K562 (cell line): ENCODE measurements around the gene MAMDC2. TPM values are rescaled to one million over a fixed set of nuclear protein-coding genes. Genes with fewer than 3 reads are reported as not detected.

Experiments used
- ATF1 ChIP-seq, 2 experiments: fragments of 450-650 bp in 1 of 2; IDR thresholded peaks; 2 replicates each; pipeline ENCODE4 v1.6.1; 2016; ENCODE audit warnings: missing compliant biosample characterization in 1 of 2, missing genetic modification characterization in 1 of 2
- CCAR2 ChIP-seq: fragments of 200-400 bp; formaldehyde crosslinking; IDR thresholded peaks from 2 replicates; pipeline ENCODE4 v1.6.1; 2017; ENCODE audit warnings: mild to moderate bottlenecking, low read depth, low read length
- CREB1 ChIP-seq, 2 experiments: sonication (generic) in 1 of 2; formaldehyde crosslinking in 1 of 2; IDR thresholded peaks; 2 replicates each; pipeline versions ENCODE4 v1.6.1 to v1.8.0; 2012 to 2022; ENCODE audit warnings: inconsistent platforms in 1 of 2, mild to moderate bottlenecking in 1 of 2, missing genetic modification reagents in 1 of 2, moderate library complexity in 1 of 2
- ETV1 ChIP-seq: fragments of 450-650 bp; conservative IDR thresholded peaks from 2 replicates; pipeline ENCODE4 v1.6.1; 2016; ENCODE audit warnings: missing genetic modification characterization, control low read depth, low read depth, missing compliant biosample characterization
- HDAC1 ChIP-seq, 2 experiments: fragments of 450-650 bp; IDR thresholded peaks; 2 replicates each; pipeline ENCODE4 v1.6.1; 2016 to 2017; ENCODE audit warnings: inconsistent platforms in 1 of 2, mild to moderate bottlenecking in 1 of 2, moderate library complexity in 1 of 2
- MTA2 ChIP-seq: fragments of 450-650 bp; IDR thresholded peaks from 2 replicates; pipeline ENCODE4 v1.6.1; 2016; ENCODE audit warnings: low read depth
- NFRKB ChIP-seq: fragments of 450-650 bp; IDR thresholded peaks from 2 replicates; pipeline ENCODE4 v1.6.1; 2016; ENCODE audit warnings: low read depth
- POU5F1 ChIP-seq: fragments of 150-350 bp; IDR thresholded peaks from 2 replicates; pipeline ENCODE4 v1.6.1; 2014; ENCODE audit warnings: borderline replicate concordance, low read length, low read depth, mild to moderate bottlenecking; ENCODE audit not compliant: partially characterized antibody
- RB1 ChIP-seq: fragments of 450-650 bp; IDR thresholded peaks from 2 replicates; pipeline ENCODE4 v1.6.1; 2017; ENCODE audit warnings: low read depth, mild to moderate bottlenecking
- RBM15 ChIP-seq: fragments of 200-400 bp; formaldehyde crosslinking; IDR thresholded peaks from 2 replicates; pipeline ENCODE4 v1.6.1; 2018; ENCODE audit warnings: mild to moderate bottlenecking, low read length, moderate library complexity; ENCODE audit not compliant: insufficient read depth
- SMAD2 ChIP-seq: fragments of 150-350 bp; IDR thresholded peaks from 2 replicates; pipeline ENCODE4 v1.6.1; 2014; ENCODE audit warnings: low read depth, mild to moderate bottlenecking, low read length
- TFAM ChIP-seq: fragments of 250-450 bp; sonication (Bioruptor Pico); conservative IDR thresholded peaks from 2 replicates; pipeline ENCODE4 v1.5.0; 2021; ENCODE audit warnings: mild to moderate bottlenecking, moderate library complexity
- ZNF239 ChIP-seq: fragments of 250-450 bp; sonication (Bioruptor Pico); IDR thresholded peaks from 2 replicates; pipeline ENCODE4 v1.4.0; 2020; ENCODE audit warnings: mild to moderate bottlenecking
- ZNF274 ChIP-seq: IDR thresholded peaks from 2 replicates; pipeline ENCODE4 v1.6.1; 2011; ENCODE audit warnings: low read depth, mild to moderate bottlenecking, low read length, moderate library complexity, borderline replicate concordance
- ZNF354B ChIP-seq: fragments of 250-450 bp; sonication (Bioruptor Pico); IDR thresholded peaks from 2 replicates; pipeline ENCODE4 v1.4.0; 2020
- ZNF384 ChIP-seq: IDR thresholded peaks from 2 replicates; pipeline ENCODE4 v1.6.1; 2012; ENCODE audit warnings: low read depth, low read length, improper control_type of control experiment
- polyA plus RNA-seq, 8 experiments: library from polyadenylated mRNA; depleted of rRNA in 4 of 8; stranded (reverse) in 5 of 8; unstranded in 3 of 8; fragments of >200 nt; fragmentation: Nextera tagmentation in 2 of 8; fragmentation: Illumina TruSeq in 1 of 8; extraction: Ambion mirVana in 2 of 8; extraction: Trizol in 1 of 8; gene quantifications; 2 replicates each; pipeline versions ENCODE4 v1.2.1 to v1.2.3, GENCODE V29; 2011 to 2014; ENCODE audit warnings: inconsistent platforms in 1 of 8, missing spikeins in 1 of 8
- total RNA-seq, 7 experiments: library from RNA; depleted of rRNA in 6 of 7; stranded (reverse); fragments of >200 nt in 6 of 7; fragmentation: Illumina TruSeq in 2 of 7; extraction: Trizol in 2 of 7; gene quantifications; 2 replicates each; pipeline versions ENCODE4 v1.2.1 to v1.2.3, GENCODE V29; 2011 to 2021; ENCODE audit warnings: low replicate concordance in 1 of 7
- TF ChIP-seq, protein P1 (sequence below): sonication (generic); formaldehyde crosslinking; IDR thresholded peaks from 2 replicates; pipeline ENCODE4 v1.8.0; 2022; ENCODE audit warnings: mild to moderate bottlenecking, missing genetic modification reagents
- TF ChIP-seq, protein P2 (sequence below): fragments of 250-450 bp; sonication (Bioruptor Pico); IDR thresholded peaks from 2 replicates; pipeline ENCODE4 v1.9.0; 2021; ENCODE audit warnings: mild to moderate bottlenecking
- TF ChIP-seq, protein P3 (sequence below): fragments of 250-450 bp; sonication (Bioruptor Pico); IDR thresholded peaks from 2 replicates; pipeline ENCODE4 v1.4.0; 2020
- TF ChIP-seq, protein P4 (sequence below): sonication (generic); formaldehyde crosslinking; IDR thresholded peaks from 2 replicates; pipeline ENCODE4 v1.8.0; 2022; ENCODE audit warnings: missing genetic modification reagents, mild to moderate bottlenecking, borderline replicate concordance
- TF ChIP-seq, protein P5 (sequence below): fragments of 450-650 bp; formaldehyde crosslinking; conservative IDR thresholded peaks from 2 replicates; pipeline ENCODE4 v1.4.0; 2022; ENCODE audit warnings: mild to moderate bottlenecking, missing genetic modification characterization

Gene MAMDC2
- total and polyA plus RNA-seq, 9 of the 15 experiments (the other 6 are each of a cell fraction or from before 2014, with no cell fraction given) = 0.01 to 0.03 TPM; not detected in 7

DNA sequence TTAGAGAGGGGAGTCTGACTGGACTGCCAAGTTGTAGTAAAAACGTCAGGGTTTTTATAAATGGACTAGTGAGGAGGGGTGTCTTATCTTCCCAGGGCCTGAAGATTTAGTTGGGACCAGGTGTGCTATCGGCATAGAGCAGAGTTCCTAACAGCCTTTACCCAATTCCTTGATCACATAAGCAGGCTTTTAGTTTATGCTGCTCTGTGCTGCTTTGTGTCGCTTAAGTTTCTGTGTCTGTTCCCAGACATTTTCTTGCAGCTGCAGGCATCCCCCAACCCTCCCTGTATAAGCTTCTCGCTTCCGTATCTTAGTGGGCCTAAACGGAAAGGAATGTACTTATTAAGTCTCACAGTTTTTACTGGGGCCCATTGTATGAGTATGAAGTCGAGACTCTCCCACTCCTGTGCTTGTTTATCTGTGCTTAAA is 212.5 kb downstream of the MAMDC2 start (continued):
- no peak for TF ChIP-seq SMAD2
- no peak for TF ChIP-seq RB1
- no peak for TF ChIP-seq ZNF274
- TF ChIP-seq, protein P1, sequence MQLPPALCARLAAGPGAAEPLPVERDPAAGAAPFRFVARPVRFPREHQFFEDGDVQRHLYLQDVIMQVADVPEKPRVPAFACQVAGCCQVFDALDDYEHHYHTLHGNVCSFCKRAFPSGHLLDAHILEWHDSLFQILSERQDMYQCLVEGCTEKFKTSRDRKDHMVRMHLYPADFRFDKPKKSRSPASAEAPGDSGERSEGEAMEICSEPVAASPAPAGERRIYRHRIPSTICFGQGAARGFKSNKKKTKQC (CRISPR knock-in tag) = no peak
- TF ChIP-seq HDAC1 (IDR thresholded peaks at IDR 0.05) = no peak
- TF ChIP-seq TFAM = no peak
- TF ChIP-seq ZNF384 = no peak
- TF ChIP-seq, protein P2, sequence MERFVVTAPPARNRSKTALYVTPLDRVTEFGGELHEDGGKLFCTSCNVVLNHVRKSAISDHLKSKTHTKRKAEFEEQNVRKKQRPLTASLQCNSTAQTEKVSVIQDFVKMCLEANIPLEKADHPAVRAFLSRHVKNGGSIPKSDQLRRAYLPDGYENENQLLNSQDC (CRISPR knock-in tag) = no peak
- TF ChIP-seq, protein P3, sequence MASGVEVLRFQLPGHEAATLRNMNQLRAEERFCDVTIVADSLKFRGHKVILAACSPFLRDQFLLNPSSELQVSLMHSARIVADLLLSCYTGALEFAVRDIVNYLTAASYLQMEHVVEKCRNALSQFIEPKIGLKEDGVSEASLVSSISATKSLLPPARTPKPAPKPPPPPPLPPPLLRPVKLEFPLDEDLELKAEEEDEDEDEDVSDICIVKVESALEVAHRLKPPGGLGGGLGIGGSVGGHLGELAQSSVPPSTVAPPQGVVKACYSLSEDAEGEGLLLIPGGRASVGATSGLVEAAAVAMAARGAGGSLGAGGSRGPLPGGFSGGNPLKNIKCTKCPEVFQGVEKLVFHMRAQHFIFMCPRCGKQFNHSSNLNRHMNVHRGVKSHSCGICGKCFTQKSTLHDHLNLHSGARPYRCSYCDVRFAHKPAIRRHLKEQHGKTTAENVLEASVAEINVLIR = no peak
- no peak for TF ChIP-seq NFRKB
- no peak for TF ChIP-seq ATF1 (CRISPR knock-in tag; IDR thresholded peaks at IDR 0.05)
- TF ChIP-seq ATF1 (tag; IDR thresholded peaks at IDR 0.05) = no peak
- TF ChIP-seq, protein P4, sequence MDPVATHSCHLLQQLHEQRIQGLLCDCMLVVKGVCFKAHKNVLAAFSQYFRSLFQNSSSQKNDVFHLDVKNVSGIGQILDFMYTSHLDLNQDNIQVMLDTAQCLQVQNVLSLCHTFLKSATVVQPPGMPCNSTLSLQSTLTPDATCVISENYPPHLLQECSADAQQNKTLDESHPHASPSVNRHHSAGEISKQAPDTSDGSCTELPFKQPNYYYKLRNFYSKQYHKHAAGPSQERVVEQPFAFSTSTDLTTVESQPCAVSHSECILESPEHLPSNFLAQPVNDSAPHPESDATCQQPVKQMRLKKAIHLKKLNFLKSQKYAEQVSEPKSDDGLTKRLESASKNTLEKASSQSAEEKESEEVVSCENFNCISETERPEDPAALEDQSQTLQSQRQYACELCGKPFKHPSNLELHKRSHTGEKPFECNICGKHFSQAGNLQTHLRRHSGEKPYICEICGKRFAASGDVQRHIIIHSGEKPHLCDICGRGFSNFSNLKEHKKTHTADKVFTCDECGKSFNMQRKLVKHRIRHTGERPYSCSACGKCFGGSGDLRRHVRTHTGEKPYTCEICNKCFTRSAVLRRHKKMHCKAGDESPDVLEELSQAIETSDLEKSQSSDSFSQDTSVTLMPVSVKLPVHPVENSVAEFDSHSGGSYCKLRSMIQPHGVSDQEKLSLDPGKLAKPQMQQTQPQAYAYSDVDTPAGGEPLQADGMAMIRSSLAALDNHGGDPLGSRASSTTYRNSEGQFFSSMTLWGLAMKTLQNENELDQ = no peak
- TF ChIP-seq ETV1 = no peak
- no peak for TF ChIP-seq ZNF239
- no peak for TF ChIP-seq CCAR2
- TF ChIP-seq CREB1 (IDR thresholded peaks at IDR 0.05) = no peak
- TF ChIP-seq CREB1 (CRISPR knock-in tag; IDR thresholded peaks at IDR 0.05) = no peak
- TF ChIP-seq, protein P5, sequence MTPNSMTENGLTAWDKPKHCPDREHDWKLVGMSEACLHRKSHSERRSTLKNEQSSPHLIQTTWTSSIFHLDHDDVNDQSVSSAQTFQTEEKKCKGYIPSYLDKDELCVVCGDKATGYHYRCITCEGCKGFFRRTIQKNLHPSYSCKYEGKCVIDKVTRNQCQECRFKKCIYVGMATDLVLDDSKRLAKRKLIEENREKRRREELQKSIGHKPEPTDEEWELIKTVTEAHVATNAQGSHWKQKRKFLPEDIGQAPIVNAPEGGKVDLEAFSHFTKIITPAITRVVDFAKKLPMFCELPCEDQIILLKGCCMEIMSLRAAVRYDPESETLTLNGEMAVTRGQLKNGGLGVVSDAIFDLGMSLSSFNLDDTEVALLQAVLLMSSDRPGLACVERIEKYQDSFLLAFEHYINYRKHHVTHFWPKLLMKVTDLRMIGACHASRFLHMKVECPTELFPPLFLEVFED (CRISPR knock-in tag) = no peak
- no peak for TF ChIP-seq ZNF354B (CRISPR knock-in tag)
- no peak for TF ChIP-seq RBM15
- TF ChIP-seq POU5F1 = no peak
- TF ChIP-seq MTA2 = peak; percentile 72
